Progenitor cell of endocrine pancreas (in vitro differentiated cells): ENCODE measurements around the gene ZNF3. TPM values are rescaled to one million over a fixed set of nuclear protein-coding genes. Genes with fewer than 3 reads are reported as not detected.

ENCODE experiments used
- DNase-seq: peaks from one replicate; pipeline ENCODE4 v3.0.0; 2021; ENCODE audit warnings: low spot score; ENCODE audit not compliant: unreplicated experiment
- H3K27ac Mint-ChIP-seq: 2 replicates; pipeline ENCODE4 v1.8.0; 2021; ENCODE audit warnings: mild to moderate bottlenecking, moderate library complexity, mixed read lengths
- H3K27me3 Mint-ChIP-seq: 2 replicates; pipeline ENCODE4 v1.8.0; 2021; ENCODE audit warnings: mixed read lengths
- H3K36me3 Mint-ChIP-seq: 2 replicates; pipeline ENCODE4 v1.8.0; 2022; ENCODE audit warnings: mixed read lengths; ENCODE audit not compliant: insufficient read depth
- H3K4me1 Mint-ChIP-seq: 2 replicates; pipeline ENCODE4 v1.8.0; 2021; ENCODE audit warnings: low read depth, mixed read lengths
- H3K4me3 Mint-ChIP-seq: 2 replicates; pipeline ENCODE4 v1.8.0; 2021; ENCODE audit warnings: low read depth, mild to moderate bottlenecking, moderate library complexity, mixed read lengths
- H3K9me3 Mint-ChIP-seq: 2 replicates; pipeline ENCODE4 v1.8.0; 2021; ENCODE audit warnings: low read depth, mixed read lengths
- total RNA-seq: library from RNA; stranded (reverse); gene quantifications from 2 replicates; pipeline ENCODE4 v1.2.1, GENCODE V29; 2021
- TF ChIP-seq, protein P1 (sequence below): fragments of 200-600 bp; sonication (generic); IDR thresholded peaks from one replicate; pipeline ENCODE4 v1.5.0; 2021; ENCODE audit warnings: antibody characterized with exemption, mild to moderate bottlenecking; ENCODE audit not compliant: unreplicated experiment

Gene ZNF3
- total RNA-seq, 1 donor from 2014 or later: 95.1 TPM

DNA sequence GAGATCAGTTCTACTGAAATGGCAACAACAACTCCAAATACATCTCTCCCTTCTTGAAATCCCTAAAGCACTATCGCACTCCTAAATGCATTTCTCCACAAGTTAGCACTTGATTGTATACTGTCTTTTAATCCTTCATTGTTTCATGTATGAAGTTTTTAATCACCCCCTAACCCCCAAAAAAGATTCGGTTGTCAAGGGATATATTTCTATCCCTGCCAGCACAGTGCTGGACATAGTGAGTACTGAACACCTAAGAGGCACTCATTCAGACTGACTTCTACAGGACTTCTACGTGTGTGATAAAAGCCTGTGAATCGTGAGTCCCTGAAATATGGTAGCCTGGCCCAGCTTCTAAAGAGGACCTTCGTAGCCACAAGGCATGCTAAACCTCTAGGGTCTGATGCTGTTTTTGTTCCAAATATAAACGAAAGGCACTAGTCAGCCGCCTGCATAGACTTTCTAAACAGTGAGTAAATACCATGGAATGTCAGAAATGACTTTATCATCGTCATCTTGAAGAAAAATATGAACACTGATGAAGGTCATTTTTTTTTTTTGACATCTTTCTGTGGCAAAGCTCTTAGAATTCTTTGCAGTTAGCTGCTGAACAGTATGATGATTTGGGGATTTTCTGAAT is 46.5 kb downstream of the ZNF3 start:
- Mint-ChIP-seq H3K27me3 (no peaks in the 10 kb centered on the region), H3K27ac (no peak overlapping the region), H3K4me3 (no peak overlapping the region), H3K4me1 (no peaks in the 10 kb centered on the region), H3K36me3 (peaks cover 66% of the 10 kb centered on the region), H3K9me3 (peaks cover 3% of the 10 kb centered on the region)
- TF ChIP-seq, protein P1, sequence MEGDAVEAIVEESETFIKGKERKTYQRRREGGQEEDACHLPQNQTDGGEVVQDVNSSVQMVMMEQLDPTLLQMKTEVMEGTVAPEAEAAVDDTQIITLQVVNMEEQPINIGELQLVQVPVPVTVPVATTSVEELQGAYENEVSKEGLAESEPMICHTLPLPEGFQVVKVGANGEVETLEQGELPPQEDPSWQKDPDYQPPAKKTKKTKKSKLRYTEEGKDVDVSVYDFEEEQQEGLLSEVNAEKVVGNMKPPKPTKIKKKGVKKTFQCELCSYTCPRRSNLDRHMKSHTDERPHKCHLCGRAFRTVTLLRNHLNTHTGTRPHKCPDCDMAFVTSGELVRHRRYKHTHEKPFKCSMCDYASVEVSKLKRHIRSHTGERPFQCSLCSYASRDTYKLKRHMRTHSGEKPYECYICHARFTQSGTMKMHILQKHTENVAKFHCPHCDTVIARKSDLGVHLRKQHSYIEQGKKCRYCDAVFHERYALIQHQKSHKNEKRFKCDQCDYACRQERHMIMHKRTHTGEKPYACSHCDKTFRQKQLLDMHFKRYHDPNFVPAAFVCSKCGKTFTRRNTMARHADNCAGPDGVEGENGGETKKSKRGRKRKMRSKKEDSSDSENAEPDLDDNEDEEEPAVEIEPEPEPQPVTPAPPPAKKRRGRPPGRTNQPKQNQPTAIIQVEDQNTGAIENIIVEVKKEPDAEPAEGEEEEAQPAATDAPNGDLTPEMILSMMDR: no peak
- no peak for DNase-seq

DNA sequence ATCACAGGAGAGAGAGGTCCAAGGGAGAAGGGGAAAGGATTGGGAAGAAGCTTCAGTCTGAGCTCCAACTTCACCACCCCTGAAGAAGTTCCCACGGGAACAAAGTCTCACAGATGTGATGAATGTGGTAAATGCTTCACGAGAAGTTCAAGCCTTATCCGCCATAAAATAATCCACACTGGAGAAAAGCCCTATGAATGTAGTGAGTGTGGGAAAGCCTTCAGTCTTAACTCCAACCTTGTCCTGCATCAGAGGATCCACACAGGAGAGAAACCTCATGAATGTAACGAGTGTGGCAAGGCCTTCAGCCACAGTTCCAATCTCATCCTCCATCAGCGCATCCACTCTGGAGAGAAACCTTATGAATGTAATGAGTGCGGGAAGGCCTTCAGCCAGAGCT is 48.0 kb downstream of the ZNF3 start:
- no peaks in the 10 kb centered on the region for H3K27me3 Mint-ChIP-seq
- no peak overlapping the region for H3K4me3 Mint-ChIP-seq
- H3K9me3 Mint-ChIP-seq: peaks cover 3% of the 10 kb centered on the region
- peak overlapping the region; percentile 45 for H3K27ac Mint-ChIP-seq
- no peak for DNase-seq
- TF ChIP-seq, protein P1: no peak
- H3K4me1 Mint-ChIP-seq: no peaks in the 10 kb centered on the region
- peaks cover 65% of the 10 kb centered on the region for H3K36me3 Mint-ChIP-seq

DNA sequence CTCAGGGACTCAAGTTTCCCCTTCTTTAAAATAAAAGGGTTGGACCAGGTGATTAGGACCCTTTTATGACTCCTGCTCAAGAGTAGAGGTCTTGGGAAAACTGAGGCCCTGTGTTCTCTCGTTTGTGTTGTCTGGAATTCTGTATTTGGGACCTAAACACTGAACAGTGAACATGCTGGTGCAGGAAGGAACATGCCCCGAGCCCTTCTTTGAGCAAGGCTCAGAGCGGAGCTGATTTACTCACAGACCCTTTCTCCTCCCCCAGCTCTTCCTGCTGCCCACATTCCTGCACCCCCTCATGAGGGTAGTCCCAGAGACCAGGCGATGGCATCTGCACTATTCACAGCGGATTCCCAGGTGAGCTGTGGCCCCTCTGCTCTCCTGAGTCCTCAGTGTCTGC is 51.9 kb downstream of the ZNF3 start:
- DNase-seq: no peak
- H3K36me3 Mint-ChIP-seq: peaks cover 51% of the 10 kb centered on the region
- H3K27ac Mint-ChIP-seq: no peak overlapping the region

DNA sequence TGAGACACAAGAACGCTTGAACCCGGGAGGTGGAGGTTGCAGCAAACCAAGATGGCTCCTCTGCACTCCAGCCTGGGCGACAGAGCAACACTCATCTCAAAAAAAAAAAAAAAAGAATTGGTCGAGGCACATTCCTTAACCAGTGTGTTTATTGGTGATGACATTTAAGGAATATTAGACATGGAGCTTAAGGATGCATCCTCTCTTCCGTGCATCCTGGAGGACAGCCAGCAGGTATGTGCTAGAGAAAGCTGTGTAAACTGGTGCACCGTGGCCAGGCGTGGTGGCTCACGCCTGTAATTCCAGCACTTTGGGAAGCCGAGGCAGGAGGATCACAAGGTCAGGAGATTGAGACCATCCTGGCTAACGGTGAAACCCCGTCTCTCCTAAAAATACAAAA is 54.3 kb downstream of the ZNF3 start:
- Mint-ChIP-seq H3K9me3 (no peaks in the 10 kb centered on the region), H3K27me3 (no peaks in the 10 kb centered on the region), H3K27ac (no peak overlapping the region), H3K4me3 (no peak overlapping the region), H3K36me3 (peaks cover 43% of the 10 kb centered on the region), H3K4me1 (peaks cover 8% of the 10 kb centered on the region)
- DNase-seq: no peak
- TF ChIP-seq, protein P1: no peak

More for the DNA sequence above, 51.9 kb downstream of the ZNF3 start:
- Mint-ChIP-seq H3K27me3 (no peaks in the 10 kb centered on the region), H3K4me3 (no peak overlapping the region), H3K4me1 (no peaks in the 10 kb centered on the region), H3K9me3 (peaks cover 3% of the 10 kb centered on the region)
- TF ChIP-seq, protein P1: no peak

DNA sequence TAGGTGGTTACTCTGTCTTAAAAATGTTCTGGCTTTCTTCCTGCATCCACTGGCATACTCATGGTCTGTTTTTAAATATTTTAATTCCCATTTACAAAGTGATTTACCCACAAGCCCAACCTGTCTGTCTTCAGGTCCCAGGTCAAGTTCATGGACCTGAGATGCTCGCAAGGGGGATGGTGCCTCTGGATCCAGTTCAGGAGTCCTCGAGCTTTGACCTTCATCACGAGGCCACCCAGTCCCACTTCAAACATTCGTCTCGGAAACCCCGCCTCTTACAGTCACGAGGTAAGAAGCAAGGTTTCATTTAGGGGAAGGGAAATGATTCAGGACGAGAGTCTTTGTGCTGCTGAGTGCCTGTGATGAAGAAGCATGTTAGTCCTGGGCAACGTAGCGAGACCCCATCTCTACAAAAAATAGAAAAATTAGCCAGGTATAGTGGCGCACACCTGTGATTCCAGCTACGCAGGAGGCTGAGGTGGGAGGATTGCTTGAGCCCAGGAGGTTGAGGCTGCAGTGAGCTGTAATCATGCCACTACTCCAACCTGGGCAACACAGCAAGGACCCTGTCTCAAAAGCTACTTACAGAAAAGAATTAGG is 57.4 kb downstream of the ZNF3 start:
- Mint-ChIP-seq H3K4me1 (peaks cover 17% of the 10 kb centered on the region), H3K4me3 (no peak overlapping the region), H3K36me3 (peaks cover 26% of the 10 kb centered on the region), H3K9me3 (no peaks in the 10 kb centered on the region), H3K27me3 (no peaks in the 10 kb centered on the region), H3K27ac (no peak overlapping the region)
- TF ChIP-seq, protein P1: no peak
- DNase-seq: no peak
